Measurements from ENCODE around the gene SLU7.

DNA sequence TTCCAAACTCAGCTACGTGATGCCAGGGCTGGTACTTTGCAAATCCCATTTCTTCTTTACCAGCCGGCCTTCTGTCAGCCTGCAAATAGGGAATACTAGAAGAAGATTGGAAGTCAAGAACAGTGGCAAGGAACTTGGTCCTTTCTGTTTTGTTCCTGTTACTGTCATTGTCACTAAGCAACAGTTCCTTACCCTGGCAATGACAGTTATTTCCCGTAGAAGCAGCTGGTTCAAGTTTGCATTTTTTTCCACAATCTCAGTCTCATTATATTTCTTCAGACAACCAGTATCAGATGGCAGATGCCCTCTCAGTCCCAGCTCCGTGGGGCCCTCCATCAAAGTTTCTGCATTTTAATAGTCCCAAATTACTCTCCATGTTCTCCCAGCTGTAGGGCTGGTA lies 39.4 kb downstream of the SLU7 start:
- TF ChIP-seq, protein P1, sequence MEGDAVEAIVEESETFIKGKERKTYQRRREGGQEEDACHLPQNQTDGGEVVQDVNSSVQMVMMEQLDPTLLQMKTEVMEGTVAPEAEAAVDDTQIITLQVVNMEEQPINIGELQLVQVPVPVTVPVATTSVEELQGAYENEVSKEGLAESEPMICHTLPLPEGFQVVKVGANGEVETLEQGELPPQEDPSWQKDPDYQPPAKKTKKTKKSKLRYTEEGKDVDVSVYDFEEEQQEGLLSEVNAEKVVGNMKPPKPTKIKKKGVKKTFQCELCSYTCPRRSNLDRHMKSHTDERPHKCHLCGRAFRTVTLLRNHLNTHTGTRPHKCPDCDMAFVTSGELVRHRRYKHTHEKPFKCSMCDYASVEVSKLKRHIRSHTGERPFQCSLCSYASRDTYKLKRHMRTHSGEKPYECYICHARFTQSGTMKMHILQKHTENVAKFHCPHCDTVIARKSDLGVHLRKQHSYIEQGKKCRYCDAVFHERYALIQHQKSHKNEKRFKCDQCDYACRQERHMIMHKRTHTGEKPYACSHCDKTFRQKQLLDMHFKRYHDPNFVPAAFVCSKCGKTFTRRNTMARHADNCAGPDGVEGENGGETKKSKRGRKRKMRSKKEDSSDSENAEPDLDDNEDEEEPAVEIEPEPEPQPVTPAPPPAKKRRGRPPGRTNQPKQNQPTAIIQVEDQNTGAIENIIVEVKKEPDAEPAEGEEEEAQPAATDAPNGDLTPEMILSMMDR (conservative IDR thresholded peaks at IDR 0.05; ENCODE audit: low read depth, low read length): no peak
- TF ChIP-seq EZH2 (IDR thresholded peaks at IDR 0.05; ENCODE audit: low read length, unreplicated experiment): no peak
- TF ChIP-seq EZH2phosphoT487 (IDR thresholded peaks at IDR 0.05; ENCODE audit: borderline replicate concordance, low read length): no peak

Measured in PC-3 (cell line).